HG03045 (cell line): Measurements from ENCODE around the gene EIF2S2.

Source experiments
- ATAC-seq: cut with Tn5 transposase; IDR thresholded peaks from one replicate; pipeline ENCODE4 v1.9.1; 2021; ENCODE audit warnings: mild to moderate bottlenecking, moderate library complexity; ENCODE audit not compliant: unreplicated experiment

EIF2S2 gene

GRCh38 chr20:34065260-34065659 is 46.8 kb downstream of the EIF2S2 start:
- no peak for ATAC-seq

GRCh38 chr20:34064286-34064685 is 47.8 kb downstream of the EIF2S2 start:
- no peak for ATAC-seq

- no peak for ATAC-seq
These were observed 49.2 kb downstream of the EIF2S2 start for GRCh38 chr20:34062570-34063482.

GRCh38 chr20:34061695-34062094 is 50.3 kb downstream of the EIF2S2 start:
- no peak for ATAC-seq

GRCh38 chr20:34060970-34061369 is 51.1 kb downstream of the EIF2S2 start:
- no peak for ATAC-seq

GRCh38 chr20:34058831-34059230 is 53.2 kb downstream of the EIF2S2 start:
- ATAC-seq: no peak

GRCh38 chr20:34055290-34055689 is 56.8 kb downstream of the EIF2S2 start:
- ATAC-seq: no peak

GRCh38 chr20:34052414-34052813 is 59.6 kb downstream of the EIF2S2 start:
- no peak for ATAC-seq

- no peak for ATAC-seq
These were observed 61.9 kb downstream of the EIF2S2 start for GRCh38 chr20:34049897-34050695.

GRCh38 chr20:34049389-34049788 is 62.7 kb downstream of the EIF2S2 start:
- ATAC-seq: no peak

- no peak for ATAC-seq
These were observed 64.1 kb downstream of the EIF2S2 start for GRCh38 chr20:34047917-34048316.

- ATAC-seq: no peak
These were observed 64.9 kb downstream of the EIF2S2 start for GRCh38 chr20:34047010-34047687.

- ATAC-seq: no peak
These were observed 65.9 kb downstream of the EIF2S2 start for GRCh38 chr20:34045930-34046725.

- no peak for ATAC-seq
These were observed 66.7 kb downstream of the EIF2S2 start for GRCh38 chr20:34045294-34045693.

- no peak for ATAC-seq
These were observed 69.0 kb downstream of the EIF2S2 start for GRCh38 chr20:34043025-34043424.

- ATAC-seq: no peak
These were observed 69.8 kb downstream of the EIF2S2 start for GRCh38 chr20:34042262-34042661.

- no peak for ATAC-seq
These were observed 70.8 kb downstream of the EIF2S2 start for GRCh38 chr20:34041226-34041625.

GRCh38 chr20:34040300-34040995 is 71.6 kb downstream of the EIF2S2 start:
- ATAC-seq: no peak
